Measurements from ENCODE around the gene DST. TPM values are rescaled to one million over a fixed set of nuclear protein-coding genes. Genes with fewer than 3 reads are reported as not detected.
A peak's percentile ranks its signal among the peaks of the same experiment; 100 is the strongest.

DST gene
- total RNA-seq, 1 experiment from 2014 or later: 91.9 TPM

- no peak for TF ChIP-seq CTCF (conservative IDR thresholded peaks at IDR 0.05)
- Histone ChIP-seq H2AK5ac (ENCODE audit: insufficient read length, low read length) (no peak overlapping the region), H3T11ph (ENCODE audit: low read length) (no peak overlapping the region), H3K23ac (ENCODE audit: insufficient read length, low read depth, low read length) (no peak overlapping the region), H2BK120ac (ENCODE audit: low read depth, low read length, poor library complexity, severe bottlenecking) (no peak overlapping the region), H3K4ac (ENCODE audit: low read depth, low read length) (no peak overlapping the region), H3K14ac (ENCODE audit: insufficient read depth, low read length) (no peak overlapping the region), H3K56ac (ENCODE audit: insufficient read length, low read depth, low read length) (no peak overlapping the region), H3K9ac (ENCODE audit: extremely low read depth, insufficient read length, low read length) (no peak overlapping the region), H2BK12ac (ENCODE audit: insufficient read length, low read depth, low read length) (no peak overlapping the region), H4K20me1 (ENCODE audit: control insufficient read depth, insufficient read depth, insufficient read length) (no peaks in the 10 kb centered on the region), H3K4me1 (ENCODE audit: insufficient read depth, low read length) (no peaks in the 10 kb centered on the region), H4K8ac (replicated peaks; ENCODE audit: insufficient read length, low read depth, low read length) (no peak overlapping the region), H3K4me2 (ENCODE audit: insufficient read depth, insufficient read length, low read length) (no peak overlapping the region), H3K79me2 (ENCODE audit: insufficient read depth, low read length) (no peaks in the 10 kb centered on the region), H2AFZ (ENCODE audit: low read length) (no peak overlapping the region), H3K79me1 (ENCODE audit: insufficient read depth, low read depth, low read length, poor library complexity, severe bottlenecking) (no peaks in the 10 kb centered on the region), H3K27me3 (ENCODE audit: insufficient read depth, low read length) (no peaks in the 10 kb centered on the region), H4K5ac (ENCODE audit: insufficient read length, low read depth, low read length) (no peak overlapping the region), H3K23me2 (ENCODE audit: insufficient read length, low read depth, low read length, poor library complexity, severe bottlenecking) (no peaks in the 10 kb centered on the region), H3K18ac (ENCODE audit: insufficient read length, low read depth, low read length) (no peak overlapping the region), H3K9me3 (ENCODE audit: control insufficient read depth, low read depth, low read length) (no peaks in the 10 kb centered on the region), H2BK15ac (ENCODE audit: low read depth, low read length) (no peak overlapping the region), H4K91ac (ENCODE audit: insufficient read length, low read depth, low read length) (no peak overlapping the region), H3K27ac (ENCODE audit: insufficient read length, low read depth, low read length) (no peak overlapping the region), H2BK5ac (ENCODE audit: insufficient read length, low read length) (no peak overlapping the region), H2BK20ac (ENCODE audit: low read depth, low read length, poor library complexity, severe bottlenecking) (no peak overlapping the region)
- Mint-ChIP-seq H3K4me1 (no peaks in the 10 kb centered on the region), H3K9me3 (no peaks in the 10 kb centered on the region), H3K4me3 (no peak overlapping the region), H3K27me3 (ENCODE audit: low read depth) (no peaks in the 10 kb centered on the region), H3K27ac (peak overlapping the region; percentile 13 to 33 (median 29); a peak in 1 of 7 replicates), H3K36me3 (ENCODE audit: insufficient read depth in 1 of 3, low read depth in 3 of 3) (peaks cover 0 to 10% (median 6%) of the 10 kb centered on the region in 3 experiments; a peak in 4 of 7 replicates)
- DNase-seq: no peak
- WGBS (ENCODE audit: extremely low coverage, insufficient read length, low lambda C conversion rate): no CpG with 5 or more reads among the region's 6 CpGs
Observed at GRCh38 chr6:56671651-56672461, 29.2 kb upstream of the DST start.
